PC-9 (cell line): ENCODE data around the gene PTPN14. TPM values are rescaled to one million over a fixed set of nuclear protein-coding genes. Genes with fewer than 3 reads are reported as not detected.
A peak's percentile ranks its signal among the peaks of the same experiment; 100 is the strongest.

Experiments used
- BruUV-seq: library from RNA; stranded (reverse); fragments of 400-500 nt; replicated peaks from 2 replicates; lab custom pipeline; 2021; lab: Mats Ljungman, UMichigan
- CTCF ChIA-PET: fragments of 300-600 bp; sonication (Branson Sonifier 250); formaldehyde crosslinking; loops from one replicate; lab custom pipeline; 2022; ENCODE audit warnings: antibody characterized with exemption; lab: Charles Lee
- POLR2A ChIA-PET: fragments of 300-600 bp; sonication (Branson Sonifier 250); formaldehyde crosslinking; loops from one replicate; lab custom pipeline; 2022; ENCODE audit warnings: antibody characterized with exemption; ENCODE audit not compliant: unreplicated experiment; lab: Charles Lee
- DNase-seq, 2 experiments: peaks; one replicate each; pipeline versions ENCODE4 v3.0.0 to v3.0.0-alpha.2; 2015 to 2022; ENCODE audit warnings: mixed read lengths in 1 of 2
- H2AFZ ChIP-seq: fragments of 200-600 bp; sonication (generic); 2 replicates; pipeline ENCODE4 v1.8.1; 2017; ENCODE audit warnings: antibody characterized with exemption
- H3F3A ChIP-seq: fragments of 200-600 bp; sonication (generic); 2 replicates; pipeline ENCODE4 v1.8.1; 2017; ENCODE audit warnings: antibody characterized with exemption, mild to moderate bottlenecking, low read depth; ENCODE audit not compliant: insufficient read depth
- H3K27ac ChIP-seq: fragments of 200-600 bp; sonication (generic); 2 replicates; pipeline ENCODE4 v1.6.1; 2016; ENCODE audit warnings: mixed run types
- H3K27me3 ChIP-seq: fragments of 200-600 bp; sonication (generic); 2 replicates; pipeline ENCODE4 v1.6.1; 2016; ENCODE audit warnings: low read depth, mixed run types; ENCODE audit not compliant: insufficient read depth
- H3K36me3 ChIP-seq: fragments of 200-600 bp; sonication (generic); 2 replicates; pipeline ENCODE4 v1.6.1; 2016; ENCODE audit warnings: low read depth, mixed run types
- H3K4me1 ChIP-seq: fragments of 200-600 bp; sonication (generic); replicated peaks from 2 replicates; pipeline ENCODE4 v1.6.1; 2016; ENCODE audit warnings: mixed run types; ENCODE audit not compliant: insufficient read depth
- H3K4me2 ChIP-seq: fragments of 200-600 bp; sonication (generic); 2 replicates; pipeline ENCODE4 v1.6.1; 2017; ENCODE audit warnings: mixed run types
- H3K4me3 ChIP-seq: fragments of 200-600 bp; sonication (generic); 2 replicates; pipeline ENCODE4 v1.6.1; 2016; ENCODE audit warnings: mixed run types
- H3K79me2 ChIP-seq: fragments of 200-600 bp; sonication (generic); 2 replicates; pipeline ENCODE4 v1.6.1; 2017; ENCODE audit warnings: low read depth, mixed run types
- H3K9me2 ChIP-seq: fragments of 200-600 bp; sonication (generic); 2 replicates; pipeline ENCODE4 v1.8.1; 2017; ENCODE audit warnings: mild to moderate bottlenecking; ENCODE audit not compliant: insufficient read depth
- H3K9me3 ChIP-seq: fragments of 200-600 bp; sonication (generic); 2 replicates; pipeline ENCODE4 v1.8.1; 2016; ENCODE audit warnings: low read depth; ENCODE audit not compliant: insufficient read depth
- H4K20me1 ChIP-seq: fragments of 200-600 bp; sonication (generic); 2 replicates; pipeline ENCODE4 v1.8.1; 2017; ENCODE audit not compliant: insufficient read depth
- EZH2 ChIP-seq: fragments of 200-600 bp; sonication (generic); IDR thresholded peaks from 2 replicates; pipeline ENCODE4 v1.8.0; 2017; ENCODE audit warnings: antibody characterized with exemption, low read depth
- intact Hi-C: fragments of 100-400 bp; cut with micrococcal nuclease; formaldehyde crosslinking; loops from one replicate; pipeline ENCODE4 v1.10.0; 2022; ENCODE audit not compliant: unreplicated experiment
- total RNA-seq: library from RNA; stranded (reverse); gene quantifications from 2 replicates; pipeline ENCODE4 v1.2.3, GENCODE V29; 2021
- TF ChIP-seq, protein P1 (sequence below): fragments of 200-600 bp; sonication (generic); conservative IDR thresholded peaks from 2 replicates; pipeline ENCODE4 v1.6.1; 2017; ENCODE audit warnings: mixed run types, antibody characterized with exemption, mild to moderate bottlenecking, moderate library complexity

The PTPN14 gene
- total RNA-seq, 1 experiment from 2014 or later = 78.9 TPM

DNA sequence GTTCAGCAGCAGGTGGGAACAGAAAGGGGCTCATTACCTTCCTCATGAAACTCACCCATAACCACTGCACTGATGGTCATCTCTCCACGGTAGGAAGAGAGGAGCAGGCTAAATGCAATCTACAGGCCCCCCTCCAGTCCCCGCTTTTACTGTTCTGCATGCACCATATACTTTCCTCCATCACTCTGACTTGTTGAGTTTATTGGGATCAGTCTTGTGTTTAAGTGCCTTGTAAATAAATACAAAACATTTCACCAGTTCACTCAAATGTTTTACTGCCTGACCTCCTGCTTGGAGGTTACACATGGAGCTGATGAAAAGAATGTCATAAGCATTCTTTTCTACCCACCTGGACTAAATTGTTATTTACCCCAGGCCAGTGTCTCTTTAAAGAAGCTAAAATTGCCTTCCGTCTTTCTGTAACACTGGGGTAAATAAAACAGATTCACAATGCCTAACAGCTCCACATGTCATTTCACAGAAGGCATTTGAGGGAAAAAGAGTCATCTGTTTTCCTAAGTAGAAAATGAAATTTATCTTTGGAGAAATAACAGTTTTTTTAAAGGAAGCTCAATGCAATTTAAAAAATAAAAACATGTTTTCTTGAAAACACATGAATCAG lies 30.7 kb downstream of the PTPN14 start:
- Histone ChIP-seq H3K9me3 (no peaks in the 10 kb centered on the region), H3K27me3 (no peaks in the 10 kb centered on the region), H3K36me3 (no peaks in the 10 kb centered on the region), H3K27ac (no peak overlapping the region), H2AFZ (no peak overlapping the region), H3K4me2 (no peak overlapping the region), H3K4me1 (peaks cover 71% of the 10 kb centered on the region), H3K9me2 (no peaks in the 10 kb centered on the region), H3F3A (peaks cover 34% of the 10 kb centered on the region), H3K4me3 (no peak overlapping the region), H4K20me1 (peaks cover 29% of the 10 kb centered on the region), H3K79me2 (peaks cover 59% of the 10 kb centered on the region)
- ChIA-PET POLR2A (interaction anchor here (0.6 to 0.9 kb wide), 2 partner anchors 23 to 204 kb away, joined by 5 to 7 read pairs; no protein-coding TSS in a partner anchor), CTCF (no interaction called here)
- TF ChIP-seq, protein P1, sequence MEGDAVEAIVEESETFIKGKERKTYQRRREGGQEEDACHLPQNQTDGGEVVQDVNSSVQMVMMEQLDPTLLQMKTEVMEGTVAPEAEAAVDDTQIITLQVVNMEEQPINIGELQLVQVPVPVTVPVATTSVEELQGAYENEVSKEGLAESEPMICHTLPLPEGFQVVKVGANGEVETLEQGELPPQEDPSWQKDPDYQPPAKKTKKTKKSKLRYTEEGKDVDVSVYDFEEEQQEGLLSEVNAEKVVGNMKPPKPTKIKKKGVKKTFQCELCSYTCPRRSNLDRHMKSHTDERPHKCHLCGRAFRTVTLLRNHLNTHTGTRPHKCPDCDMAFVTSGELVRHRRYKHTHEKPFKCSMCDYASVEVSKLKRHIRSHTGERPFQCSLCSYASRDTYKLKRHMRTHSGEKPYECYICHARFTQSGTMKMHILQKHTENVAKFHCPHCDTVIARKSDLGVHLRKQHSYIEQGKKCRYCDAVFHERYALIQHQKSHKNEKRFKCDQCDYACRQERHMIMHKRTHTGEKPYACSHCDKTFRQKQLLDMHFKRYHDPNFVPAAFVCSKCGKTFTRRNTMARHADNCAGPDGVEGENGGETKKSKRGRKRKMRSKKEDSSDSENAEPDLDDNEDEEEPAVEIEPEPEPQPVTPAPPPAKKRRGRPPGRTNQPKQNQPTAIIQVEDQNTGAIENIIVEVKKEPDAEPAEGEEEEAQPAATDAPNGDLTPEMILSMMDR = no peak
- TF ChIP-seq EZH2 = no peak
- BruUV-seq = no TSS peak
- DNase-seq = no peak
- intact Hi-C loops = no loop called here

- no peaks in the 10 kb centered on the region for H3K36me3 ChIP-seq
- no peak overlapping the region for H2AFZ ChIP-seq
- no peaks in the 10 kb centered on the region for H3K27me3 ChIP-seq
- POLR2A ChIA-PET = no interaction called here
- CTCF ChIA-PET = no interaction called here
- no peak overlapping the region for H3K4me3 ChIP-seq
- peaks cover 73% of the 10 kb centered on the region for H3K4me1 ChIP-seq
- no peak for TF ChIP-seq EZH2
- TF ChIP-seq, protein P1 = no peak
- H3K4me2 ChIP-seq = no peak overlapping the region
- peaks cover 14% of the 10 kb centered on the region; the same call in 1 of the 2 replicates for H4K20me1 ChIP-seq
- DNase-seq = no peak
- no TSS peak for BruUV-seq
- no peaks in the 10 kb centered on the region for H3K9me2 ChIP-seq
- H3K79me2 ChIP-seq = peaks cover 71% of the 10 kb centered on the region
- no peaks in the 10 kb centered on the region for H3K9me3 ChIP-seq
- no peak overlapping the region for H3K27ac ChIP-seq
- intact Hi-C loops = no loop called here
- H3F3A ChIP-seq = peaks cover 29% of the 10 kb centered on the region
These were observed 33.0 kb downstream of the PTPN14 start for GRCh38 chr1:214518361-214518760.

GRCh38 chr1:214516434-214517326 lies 34.7 kb downstream of the PTPN14 start:
- peak overlapping the region; percentile 67 for H3K27ac ChIP-seq
- H3K9me2 ChIP-seq = no peaks in the 10 kb centered on the region
- peak overlapping the region; percentile 17; the same call in 1 of the 2 replicates for H3K4me3 ChIP-seq
- intact Hi-C loops = loop anchor here (1.0 to 2.0 kb wide), 7 partner anchors 9 to 88 kb away; no protein-coding TSS in a partner anchor
- no peaks in the 10 kb centered on the region for H3K36me3 ChIP-seq
- peaks cover 73% of the 10 kb centered on the region for H3K4me1 ChIP-seq
- BruUV-seq = no TSS peak
- peaks cover 74% of the 10 kb centered on the region for H3K79me2 ChIP-seq
- no peaks in the 10 kb centered on the region for H3K27me3 ChIP-seq
- no peaks in the 10 kb centered on the region for H3K9me3 ChIP-seq
- H2AFZ ChIP-seq = no peak overlapping the region
- TF ChIP-seq EZH2 = no peak
- TF ChIP-seq, protein P1 = no peak
- POLR2A ChIA-PET = interaction anchor here (0.5 to 1.1 kb wide), 6 partner anchors 22 to 167 kb away, joined by 3 to 21 read pairs (median 5); partner anchors contain the start of gene PTPN14
- peak overlapping the region; percentile 68 for H3K4me2 ChIP-seq
- peak; percentile 44 to 99 for DNase-seq
- H3F3A ChIP-seq = peaks cover 29% of the 10 kb centered on the region
- CTCF ChIA-PET = no interaction called here
- H4K20me1 ChIP-seq = peaks cover 14% of the 10 kb centered on the region; the same call in 1 of the 2 replicates
